ENCODE data around the gene ZNF169.
"Not testable (repeated sequence)": the region's sequence is repeated elsewhere in the genome, so short reads cannot be mapped to it uniquely, and the experiment has no call there.

Gene ZNF169

GRCh38 chr9:94259077-94259862 lies at the start of gene ZNF169:
Gene ZNF169 (plus strand): TSS chr9:94259298. CDS start chr9:94278813, 19,515 bp downstream.
- DNase-seq: peak; percentile 57

- DNase-seq: no peak
Measured at GRCh38 chr9:94210616-94211603, 48.2 kb upstream of the ZNF169 start.

- DNase-seq: no peak
Measured at GRCh38 chr9:94212091-94212490, 47.0 kb upstream of the ZNF169 start.

- DNase-seq: no peak
Measured at GRCh38 chr9:94212531-94212930, 46.6 kb upstream of the ZNF169 start.

GRCh38 chr9:94213511-94214124 lies 45.5 kb upstream of the ZNF169 start:
- peak; percentile 62 for DNase-seq

DNA sequence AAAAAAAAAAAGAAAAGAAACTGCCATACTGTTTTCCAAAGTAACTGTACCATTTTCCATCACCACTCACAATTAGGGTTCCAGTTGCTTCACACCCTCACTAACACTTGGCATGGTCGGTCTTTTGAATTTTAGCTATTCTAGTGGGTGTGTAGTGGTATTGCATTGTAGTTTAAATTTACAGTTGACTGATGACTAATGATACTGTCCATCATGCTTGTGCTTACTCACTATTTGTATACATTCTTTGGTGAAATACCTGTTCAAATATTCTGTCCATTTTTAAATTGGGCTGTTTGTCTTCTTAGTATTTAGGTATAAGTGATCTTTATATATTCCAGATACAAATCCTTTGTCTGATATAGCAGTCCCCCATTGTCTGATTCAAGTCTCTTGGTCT lies 36.2 kb upstream of the ZNF169 start:
- DNase-seq: no peak

- not testable (repeated sequence) for DNase-seq
Measured at GRCh38 chr9:94225413-94225812, 33.7 kb upstream of the ZNF169 start.

- DNase-seq: no peak
Measured at GRCh38 chr9:94228616-94229015, 30.5 kb upstream of the ZNF169 start.

GRCh38 chr9:94232428-94232827 lies 26.7 kb upstream of the ZNF169 start:
- no peak for DNase-seq

DNA sequence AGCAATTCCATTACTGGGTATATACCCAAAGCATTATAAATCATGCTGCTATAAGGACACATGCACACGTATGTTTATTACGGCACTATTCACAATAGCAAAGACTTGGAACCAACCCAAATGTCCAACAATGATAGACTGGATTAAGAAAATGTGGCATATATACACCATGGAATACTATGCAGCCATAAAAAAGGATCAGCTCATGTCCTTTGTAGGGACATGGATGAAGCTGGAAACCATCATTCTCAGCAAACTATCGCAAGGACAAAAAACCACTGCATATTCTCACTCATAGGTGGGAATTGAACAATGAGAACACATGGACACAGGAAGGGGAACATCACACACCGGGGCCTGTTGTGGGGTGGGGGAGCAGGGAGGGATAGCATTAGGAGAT lies 18.0 kb upstream of the ZNF169 start:
- DNase-seq: not testable (repeated sequence)

GRCh38 chr9:94245651-94246050 lies 13.4 kb upstream of the ZNF169 start:
- no peak for DNase-seq

GRCh38 chr9:94250456-94250855 lies 8.6 kb upstream of the ZNF169 start:
- DNase-seq: no peak

GRCh38 chr9:94256007-94256406 lies 3.1 kb upstream of the ZNF169 start:
- no peak for DNase-seq

- DNase-seq: not testable (repeated sequence)
Measured at GRCh38 chr9:94265626-94266402, 6.7 kb downstream of the ZNF169 start.

GRCh38 chr9:94269264-94269663 lies 10.2 kb downstream of the ZNF169 start:
- DNase-seq: no peak

DNA sequence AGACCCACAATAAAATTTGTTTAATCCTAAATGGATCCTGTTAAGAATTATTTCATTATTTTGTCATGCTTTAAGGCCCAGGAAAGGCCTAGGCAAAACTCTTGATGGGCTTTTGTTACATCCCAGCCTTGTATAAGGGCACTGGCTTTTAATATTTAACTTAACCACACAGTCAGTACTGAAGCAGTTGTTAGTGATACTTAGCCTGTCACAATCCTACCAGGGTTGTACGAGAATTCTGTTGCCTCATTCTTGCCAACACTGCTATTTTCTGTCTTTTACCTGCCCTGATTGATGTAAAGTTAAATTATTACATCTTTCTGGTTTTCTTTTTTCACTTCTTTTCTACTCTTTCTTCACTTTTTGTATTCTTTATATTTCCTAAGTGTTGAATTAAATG lies 10.9 kb downstream of the ZNF169 start:
- DNase-seq: no peak

GRCh38 chr9:94277029-94277428 lies 17.9 kb downstream of the ZNF169 start:
- DNase-seq: not testable (repeated sequence)

DNA sequence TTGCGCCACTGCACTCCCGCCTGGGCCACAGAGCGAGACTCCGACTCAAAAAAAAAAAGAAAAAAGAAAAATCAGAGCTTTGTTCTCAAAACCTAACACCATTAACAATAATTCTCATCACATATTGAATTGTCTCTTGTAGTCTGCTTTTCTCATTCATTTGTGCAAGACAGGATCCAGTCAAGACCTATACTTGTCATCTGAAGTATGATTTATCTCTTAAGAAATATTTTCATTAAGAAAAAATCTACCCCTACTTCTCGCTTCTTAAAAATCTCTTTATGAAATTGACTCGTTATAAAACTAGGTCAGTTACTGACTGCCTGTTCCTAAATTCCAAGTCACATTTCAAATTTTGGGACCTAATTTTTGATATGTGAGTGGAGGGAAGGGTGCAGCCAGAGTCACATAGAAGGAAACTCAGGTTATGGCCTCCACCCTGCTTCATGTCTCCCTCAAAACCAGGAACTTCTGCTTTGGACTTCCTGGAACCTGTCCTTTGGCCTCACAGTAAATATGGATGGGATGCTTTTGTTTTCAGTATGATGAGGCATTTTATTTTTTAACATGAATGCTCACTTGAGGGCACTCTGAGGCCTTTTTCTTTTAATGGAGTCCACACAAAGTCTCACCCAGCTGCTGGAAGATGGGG lies 18.9 kb downstream of the ZNF169 start:
- no peak for DNase-seq

- DNase-seq: no peak
Measured at GRCh38 chr9:94280409-94280989, 21.4 kb downstream of the ZNF169 start.

DNA sequence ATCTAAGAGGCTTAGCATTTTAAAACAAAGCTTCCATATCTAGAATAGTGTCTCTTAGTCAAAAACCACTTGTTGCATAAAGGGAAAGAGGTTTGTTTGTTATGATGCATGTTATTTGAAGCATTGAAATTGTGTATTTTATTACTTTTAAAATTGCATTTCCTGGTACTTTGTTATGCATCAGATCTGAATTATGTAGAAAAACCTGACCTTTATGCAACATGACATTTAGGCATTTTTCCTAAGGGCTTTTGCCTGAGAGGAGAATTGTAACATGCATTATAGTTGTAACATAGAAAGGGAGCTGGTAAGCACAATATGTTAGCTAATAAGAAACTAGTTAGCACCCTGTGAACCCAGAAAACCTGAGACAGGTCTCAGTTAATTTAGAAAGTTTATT lies 22.0 kb downstream of the ZNF169 start:
- no peak for DNase-seq

- no peak for DNase-seq
Measured at GRCh38 chr9:94286116-94286515, 27.0 kb downstream of the ZNF169 start.

Data from NCI-H1694 treated with DMSO at 0.1 percent for 48 hours (cell line).